Testis (tissue), 3 donors: ENCODE data around the gene ZBTB7C. TPM values are rescaled to one million over a fixed set of nuclear protein-coding genes. Genes with fewer than 3 reads are reported as not detected.

Experiments
- DNase-seq: peaks from one replicate; pipeline ENCODE4 v3.0.0-alpha.2; 2019
- H3K27ac ChIP-seq, 2 donors: fragments of 200-600 bp; sonication (generic); one replicate each; pipeline ENCODE4 v1.5.1; 2019
- H3K27me3 ChIP-seq: fragments of 200-600 bp; sonication (generic); one replicate; pipeline ENCODE4 v1.5.1; 2019
- H3K36me3 ChIP-seq: fragments of 200-600 bp; sonication (generic); one replicate; pipeline ENCODE4 v1.5.1; 2017; ENCODE audit warnings: low read depth; ENCODE audit errors: missing control alignments
- H3K4me1 ChIP-seq: fragments of 200-600 bp; sonication (generic); one replicate; pipeline ENCODE4 v1.5.1; 2019
- H3K4me3 ChIP-seq, 2 donors: fragments of 200-600 bp; sonication (generic); one replicate each; pipeline ENCODE4 v1.5.1; 2017 to 2019
- H3K9me3 ChIP-seq: fragments of 200-600 bp; sonication (generic); one replicate; pipeline ENCODE4 v1.5.1; 2017
- POLR2A ChIP-seq: fragments of 450-650 bp; IDR thresholded peaks from one replicate; pipeline ENCODE4 v1.6.1; 2017; ENCODE audit warnings: antibody characterized with exemption, mild to moderate bottlenecking, moderate library complexity
- WGBS, 2 donors: methylation state at CpG; one replicate each; pipeline ENCODE4 v1.1.5; 2018; 5-methylcytosine and 5-hydroxymethylcytosine counted together
- intact Hi-C: fragments of 100-400 bp; cut with DNase I; formaldehyde crosslinking; loops from one replicate; pipeline ENCODE4 v1.15.1; 2023; ENCODE audit warnings: low total_unique reads
- polyA plus RNA-seq: library from polyadenylated mRNA; stranded (reverse); fragments of 350-450 nt; fragmentation: Illumina TruSeq; extraction: RNeasy Lipid Tissue Mini Kit (QIAGEN cat#74804); gene quantifications from one replicate; pipeline ENCODE4 v1.2.3, GENCODE V29; 2014; ENCODE audit warnings: low read depth, low replicate concordance; ENCODE audit not compliant: insufficient read depth
- total RNA-seq, 2 donors: library from RNA; depleted of rRNA; stranded (reverse); fragments of >200 nt; gene quantifications; one replicate each; pipeline ENCODE4 v1.2.3, GENCODE V29; 2016
- TF ChIP-seq, protein P1 (sequence below), 3 experiments: fragments of 450-650 bp in 2 of 3; fragments of 200-600 bp in 1 of 3; sonication (generic) in 1 of 3; IDR thresholded peaks; one replicate each; pipeline ENCODE4 v1.5.1; 2016 to 2019; ENCODE audit warnings: antibody characterized with exemption in 3 of 3, mild to moderate bottlenecking in 2 of 3, moderate library complexity in 1 of 3

ZBTB7C gene
- total and polyA plus RNA-seq, 3 donors from 2014 or later, result 14.1 to 65.4 (median 42.4) TPM

DNA sequence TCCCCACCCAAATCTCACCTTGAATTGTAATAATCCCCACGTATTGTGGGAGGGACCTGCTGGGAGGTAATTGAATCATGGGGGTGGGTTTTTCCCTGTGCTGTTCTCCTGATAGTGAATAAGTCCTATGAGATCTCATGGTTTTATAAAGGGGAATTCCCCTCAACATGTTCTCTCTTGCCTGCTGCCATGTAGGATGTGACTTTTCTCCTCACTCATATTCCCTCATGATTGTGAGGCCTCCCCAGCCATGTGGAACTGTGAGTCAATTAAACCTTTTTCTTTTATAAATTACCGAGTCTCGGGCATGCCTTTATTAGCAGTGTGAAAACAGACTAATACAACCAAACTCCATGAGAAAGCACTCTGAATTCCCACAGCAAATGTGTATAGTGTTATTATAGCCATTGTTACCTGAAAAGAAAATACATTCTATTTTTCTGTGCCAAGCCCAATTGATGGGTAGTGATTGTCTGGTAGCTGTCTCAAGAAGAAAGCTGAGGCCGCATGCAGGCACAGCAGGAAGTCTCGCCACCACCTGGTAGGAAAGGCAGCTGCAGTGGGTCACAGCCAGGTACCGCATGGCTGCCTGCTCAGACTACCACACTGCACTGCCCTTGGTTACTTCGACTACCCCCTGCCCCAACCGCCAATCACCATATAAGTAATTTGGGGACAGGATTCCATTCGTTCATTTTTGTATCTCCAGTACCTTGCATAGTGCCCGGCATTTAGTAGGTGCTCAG, 10.3 kb upstream of the ZBTB7C start:
- no peaks in the 10 kb centered on the region for H3K36me3 ChIP-seq
- no peak for TF ChIP-seq POLR2A
- intact Hi-C loops, result no loop called here
- H3K27me3 ChIP-seq, result no peaks in the 10 kb centered on the region
- peaks cover 6% of the 10 kb centered on the region for H3K4me1 ChIP-seq
- no peak for DNase-seq
- H3K9me3 ChIP-seq, result no peaks in the 10 kb centered on the region
- WGBS, 2 donors, result 94 to 96% methylated on average over 10 of the region's 10 CpGs
- no peak overlapping the region for H3K27ac ChIP-seq
- H3K4me3 ChIP-seq, result no peak overlapping the region

DNA sequence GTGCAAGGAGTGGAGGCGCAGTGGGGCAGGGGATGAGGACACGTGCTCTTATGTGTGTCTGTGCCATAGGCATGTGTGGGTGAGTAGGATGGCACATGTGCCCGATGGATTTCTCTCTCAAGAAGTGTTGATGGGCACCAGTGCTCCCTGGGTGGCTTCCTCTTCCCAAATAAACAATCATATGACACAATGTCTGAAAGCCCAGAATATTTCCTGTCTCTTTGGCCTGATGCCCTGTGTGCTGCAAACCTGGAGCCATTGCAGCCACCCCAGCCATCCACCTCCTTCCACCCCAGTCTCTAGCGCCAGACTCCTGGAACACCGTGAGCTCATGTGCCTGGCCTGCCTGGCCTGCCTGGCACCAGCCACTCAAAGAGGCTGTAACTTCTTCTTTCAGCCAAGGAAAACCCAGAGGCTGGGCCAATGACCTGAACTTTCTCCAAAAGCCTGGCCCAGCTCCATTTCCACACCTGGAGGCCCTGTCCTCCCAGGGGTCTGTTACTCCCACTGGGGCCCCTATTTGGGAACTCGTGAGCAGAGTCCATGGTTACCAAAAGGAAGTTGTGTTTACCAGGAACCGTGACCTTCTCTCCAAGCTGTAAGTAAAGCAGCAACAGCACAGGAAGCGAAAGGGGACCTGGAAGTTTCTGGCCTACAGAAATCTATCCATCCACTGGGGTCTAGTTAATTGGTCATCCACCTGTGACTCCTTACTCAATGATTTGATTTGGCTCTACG, 9.5 kb upstream of the ZBTB7C start:
- intact Hi-C loops, result no loop called here
- Histone ChIP-seq H3K4me3 (no peak overlapping the region), H3K27ac (peak overlapping the region in 1 of 2 donors; percentile 30), H3K4me1 (peaks cover 6% of the 10 kb centered on the region), H3K27me3 (no peaks in the 10 kb centered on the region), H3K36me3 (no peaks in the 10 kb centered on the region), H3K9me3 (no peaks in the 10 kb centered on the region)
- 53 to 68% methylated on average over 7 to 9 of the region's 9 CpGs for WGBS, 2 donors
- DNase-seq, result peak; percentile 50
- TF ChIP-seq, protein P1, sequence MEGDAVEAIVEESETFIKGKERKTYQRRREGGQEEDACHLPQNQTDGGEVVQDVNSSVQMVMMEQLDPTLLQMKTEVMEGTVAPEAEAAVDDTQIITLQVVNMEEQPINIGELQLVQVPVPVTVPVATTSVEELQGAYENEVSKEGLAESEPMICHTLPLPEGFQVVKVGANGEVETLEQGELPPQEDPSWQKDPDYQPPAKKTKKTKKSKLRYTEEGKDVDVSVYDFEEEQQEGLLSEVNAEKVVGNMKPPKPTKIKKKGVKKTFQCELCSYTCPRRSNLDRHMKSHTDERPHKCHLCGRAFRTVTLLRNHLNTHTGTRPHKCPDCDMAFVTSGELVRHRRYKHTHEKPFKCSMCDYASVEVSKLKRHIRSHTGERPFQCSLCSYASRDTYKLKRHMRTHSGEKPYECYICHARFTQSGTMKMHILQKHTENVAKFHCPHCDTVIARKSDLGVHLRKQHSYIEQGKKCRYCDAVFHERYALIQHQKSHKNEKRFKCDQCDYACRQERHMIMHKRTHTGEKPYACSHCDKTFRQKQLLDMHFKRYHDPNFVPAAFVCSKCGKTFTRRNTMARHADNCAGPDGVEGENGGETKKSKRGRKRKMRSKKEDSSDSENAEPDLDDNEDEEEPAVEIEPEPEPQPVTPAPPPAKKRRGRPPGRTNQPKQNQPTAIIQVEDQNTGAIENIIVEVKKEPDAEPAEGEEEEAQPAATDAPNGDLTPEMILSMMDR (IDR thresholded peaks at IDR 0.05), result no peak
- TF ChIP-seq POLR2A, result no peak

DNA sequence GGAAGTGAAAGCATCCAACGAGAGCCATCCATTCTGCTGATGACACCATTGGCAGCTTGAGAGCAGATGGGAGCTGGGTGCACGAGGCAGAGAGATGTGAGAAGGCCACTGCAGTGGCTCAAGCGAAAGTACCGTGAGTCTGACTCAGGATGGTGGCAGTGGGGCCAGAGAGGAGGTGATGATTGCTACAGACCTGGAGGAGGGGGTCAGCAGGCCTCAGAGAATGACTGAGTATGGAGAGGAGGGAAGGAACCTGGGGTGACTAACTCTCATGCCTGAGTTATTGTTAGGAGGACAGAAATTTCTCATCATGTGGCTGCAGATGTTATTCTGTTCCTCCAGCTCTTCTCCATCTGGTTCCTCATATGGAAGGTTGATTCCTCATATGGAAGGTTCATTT, 8.8 kb upstream of the ZBTB7C start:
- Histone ChIP-seq H3K36me3 (no peaks in the 10 kb centered on the region), H3K4me1 (peaks cover 6% of the 10 kb centered on the region), H3K4me3 (no peak overlapping the region), H3K27me3 (no peaks in the 10 kb centered on the region), H3K9me3 (no peaks in the 10 kb centered on the region), H3K27ac (peak overlapping the region in 1 of 2 donors; percentile 30)
- WGBS, 2 donors, result 75 to 77% methylated on average over 4 of the region's 4 CpGs
- no peak for DNase-seq
- TF ChIP-seq POLR2A, result no peak
- TF ChIP-seq, protein P1 (IDR thresholded peaks at IDR 0.05), result no peak
- intact Hi-C loops, result no loop called here

DNA sequence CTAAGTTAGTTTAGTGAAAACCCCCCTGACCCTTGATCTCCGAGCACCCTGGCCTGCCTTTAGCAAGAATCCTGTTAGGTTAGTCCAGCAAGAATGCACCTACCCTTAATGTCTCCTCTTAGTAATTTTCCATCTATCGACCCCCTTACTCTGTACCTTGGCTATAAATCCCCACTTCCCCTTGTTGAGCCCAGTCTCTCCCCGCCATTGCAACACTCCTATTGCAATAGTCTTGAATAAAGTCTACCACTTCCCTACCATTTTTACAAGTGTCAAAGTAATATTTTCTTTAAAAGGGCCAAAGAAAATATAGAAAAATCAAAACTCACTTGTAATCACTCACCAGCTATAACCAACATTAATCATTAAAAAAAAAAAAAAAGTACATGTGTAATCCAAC, 4.2 kb upstream of the ZBTB7C start:
- Histone ChIP-seq H3K9me3 (no peaks in the 10 kb centered on the region), H3K36me3 (no peaks in the 10 kb centered on the region), H3K27ac (no peak overlapping the region), H3K27me3 (no peaks in the 10 kb centered on the region), H3K4me1 (peaks cover 7% of the 10 kb centered on the region), H3K4me3 (no peak overlapping the region)
- intact Hi-C loops, result no loop called here
- TF ChIP-seq, protein P1 (IDR thresholded peaks at IDR 0.05), result no peak
- TF ChIP-seq POLR2A, result no peak
- WGBS, 2 donors, result 93% methylated on average over 3 of the region's 3 CpGs
- DNase-seq, result no peak

DNA sequence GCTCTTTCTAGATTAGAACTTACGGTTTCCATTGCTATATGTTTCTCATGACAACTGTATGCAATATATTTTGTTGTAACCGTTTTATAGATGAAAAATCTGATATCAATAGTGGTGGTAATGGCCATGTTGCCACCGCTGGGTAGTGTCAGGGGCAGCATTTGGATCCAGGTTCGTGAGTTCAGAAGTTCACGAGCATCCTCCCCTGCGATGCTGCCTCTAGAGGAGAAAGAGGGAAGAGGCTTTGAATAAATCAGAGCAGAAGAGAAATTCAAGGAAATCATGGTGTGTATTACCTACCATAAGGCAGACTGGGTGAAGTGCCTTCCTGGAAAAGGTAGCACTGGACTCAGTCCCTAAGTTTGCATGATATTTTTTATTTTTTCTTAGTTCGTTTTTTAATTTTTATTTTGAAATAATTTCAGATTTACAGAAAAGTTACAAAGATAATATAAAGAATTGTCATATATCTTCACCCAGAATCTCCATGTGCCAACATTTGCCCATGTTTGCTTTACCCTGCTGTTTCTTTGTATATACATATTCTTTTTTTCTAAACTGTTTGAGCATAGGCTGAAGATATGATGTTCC, 3.3 kb upstream of the ZBTB7C start:
- intact Hi-C loops, result no loop called here
- Histone ChIP-seq H3K4me3 (no peak overlapping the region), H3K36me3 (no peaks in the 10 kb centered on the region), H3K27me3 (no peaks in the 10 kb centered on the region), H3K9me3 (no peaks in the 10 kb centered on the region), H3K27ac (no peak overlapping the region), H3K4me1 (peaks cover 6% of the 10 kb centered on the region)
- 18 to 24% methylated on average over 7 of the region's 7 CpGs for WGBS, 2 donors
- peak; percentile 49 for DNase-seq
- TF ChIP-seq, protein P1 (IDR thresholded peaks at IDR 0.05), result peak in 2 of 3 experiments; percentile 49 to 69
- TF ChIP-seq POLR2A, result no peak
